Smooth muscle cell (in vitro differentiated cells): ENCODE measurements around the gene AURKA. TPM values are rescaled to one million over a fixed set of nuclear protein-coding genes. Genes with fewer than 3 reads are reported as not detected.

Experiments
- DNase-seq: peaks from one replicate; lab custom pipeline; 2025; ENCODE audit not compliant: unreplicated experiment; lab: John Stamatoyannopoulos, UW
- H2AFZ ChIP-seq: fragments of 200-600 bp; sonication (generic); 2 replicates; pipeline ENCODE4 v1.6.0; 2016; ENCODE audit warnings: antibody characterized with exemption, low read depth, mild to moderate bottlenecking
- H3F3A ChIP-seq: fragments of 200-600 bp; sonication (generic); 2 replicates; pipeline ENCODE4 v1.6.0; 2017; ENCODE audit warnings: antibody characterized with exemption, low read depth
- H3K27ac ChIP-seq: fragments of 200-600 bp; sonication (generic); 2 replicates; pipeline ENCODE4 v1.5.1; 2016; ENCODE audit warnings: low read depth, mild to moderate bottlenecking
- H3K27me3 ChIP-seq: fragments of 200-600 bp; sonication (generic); 2 replicates; pipeline ENCODE4 v1.6.1; 2016; ENCODE audit warnings: low read depth, mild to moderate bottlenecking
- H3K36me3 ChIP-seq: fragments of 200-600 bp; sonication (generic); 2 replicates; pipeline ENCODE4 v1.5.1; 2016; ENCODE audit warnings: low read depth
- H3K4me1 ChIP-seq: fragments of 200-600 bp; sonication (generic); 2 replicates; pipeline ENCODE4 v1.5.1; 2016; ENCODE audit warnings: low read depth
- H3K4me2 ChIP-seq: fragments of 200-600 bp; sonication (generic); 2 replicates; pipeline ENCODE4 v1.6.0; 2016; ENCODE audit warnings: mild to moderate bottlenecking
- H3K4me3 ChIP-seq: fragments of 200-600 bp; sonication (generic); 2 replicates; pipeline ENCODE4 v1.5.1; 2016; ENCODE audit warnings: mild to moderate bottlenecking
- H3K79me2 ChIP-seq: fragments of 200-600 bp; sonication (generic); 2 replicates; pipeline ENCODE4 v1.6.0; 2016; ENCODE audit warnings: low read depth, mild to moderate bottlenecking
- H3K9ac ChIP-seq: fragments of 200-600 bp; sonication (generic); 2 replicates; pipeline ENCODE4 v1.6.0; 2016; ENCODE audit warnings: low read depth
- H3K9me3 ChIP-seq: fragments of 200-600 bp; sonication (generic); replicated peaks from 2 replicates; pipeline ENCODE4 v1.5.1; 2016; ENCODE audit warnings: low read depth
- H4K20me1 ChIP-seq: fragments of 200-600 bp; sonication (generic); 2 replicates; pipeline ENCODE4 v1.6.0; 2016; ENCODE audit warnings: low read depth
- CTCF ChIP-seq: fragments of 200-600 bp; sonication (generic); IDR thresholded peaks from 2 replicates; pipeline ENCODE4 v1.5.1; 2017; ENCODE audit warnings: borderline replicate concordance, mild to moderate bottlenecking, antibody characterized with exemption; ENCODE audit not compliant: insufficient read depth, poor library complexity, severe bottlenecking
- WGBS: methylation state at CpG from one replicate; pipeline ENCODE4 v1.1.7; 2016; ENCODE audit warnings: low lambda C conversion rate; 5-methylcytosine and 5-hydroxymethylcytosine counted together
- polyA plus RNA-seq: library from polyadenylated mRNA; unstranded; fragments of >200 nt; fragmentation: Nextera tagmentation; extraction: Ambion mirVana; gene quantifications from 2 replicates; pipeline ENCODE4 v1.2.1, GENCODE V29; 2016
- total RNA-seq: library from RNA; depleted of rRNA; stranded (reverse); fragments of >200 nt; gene quantifications from 2 replicates; pipeline ENCODE4 v1.2.3, GENCODE V29; 2014

The AURKA gene
- total and polyA plus RNA-seq, 2 experiments from 2014 or later: 12.7 to 13.9 TPM

GRCh38 chr20:56389807-56390206, 2.2 kb downstream of the AURKA start:
- 98% methylated on average over 4 of the region's 4 CpGs for WGBS
- Histone ChIP-seq H3K9ac (no peak overlapping the region), H3K36me3 (no peaks in the 10 kb centered on the region), H3K9me3 (no peaks in the 10 kb centered on the region), H3K4me3 (no peak overlapping the region), H4K20me1 (no peaks in the 10 kb centered on the region), H3K27ac (no peak overlapping the region), H3F3A (peaks cover 3% of the 10 kb centered on the region), H3K79me2 (peaks cover 59% of the 10 kb centered on the region), H3K4me2 (no peak overlapping the region), H3K4me1 (peaks cover 23% of the 10 kb centered on the region), H2AFZ (no peak overlapping the region), H3K27me3 (no peaks in the 10 kb centered on the region)
- no peak for DNase-seq
- no peak for TF ChIP-seq CTCF

GRCh38 chr20:56388882-56389281, 3.1 kb downstream of the AURKA start:
- Histone ChIP-seq H3K27ac (no peak overlapping the region), H3K9me3 (no peaks in the 10 kb centered on the region), H4K20me1 (no peaks in the 10 kb centered on the region), H3K79me2 (peaks cover 50% of the 10 kb centered on the region), H3K9ac (no peak overlapping the region), H3K4me3 (no peak overlapping the region), H3K27me3 (no peaks in the 10 kb centered on the region), H3K36me3 (no peaks in the 10 kb centered on the region), H2AFZ (no peak overlapping the region), H3F3A (no peaks in the 10 kb centered on the region), H3K4me1 (peaks cover 20% of the 10 kb centered on the region), H3K4me2 (no peak overlapping the region)
- no peak for TF ChIP-seq CTCF
- DNase-seq: no peak
- 95% methylated on average over 4 of the region's 4 CpGs for WGBS

- 96% methylated on average over 6 of the region's 6 CpGs for WGBS
- no peaks in the 10 kb centered on the region for H3F3A ChIP-seq
- TF ChIP-seq CTCF: no peak
Observed at GRCh38 chr20:56386219-56386618, 5.8 kb downstream of the AURKA start.

GRCh38 chr20:56385130-56385529, 6.9 kb downstream of the AURKA start:
- no peak for TF ChIP-seq CTCF
- H3K27me3 ChIP-seq: no peaks in the 10 kb centered on the region
- no peak overlapping the region for H3K9ac ChIP-seq
- H3K36me3 ChIP-seq: no peaks in the 10 kb centered on the region
- H3K79me2 ChIP-seq: peaks cover 23% of the 10 kb centered on the region
- no peak overlapping the region for H3K4me3 ChIP-seq
- no peaks in the 10 kb centered on the region for H3F3A ChIP-seq
- H3K4me2 ChIP-seq: no peak overlapping the region
- H3K4me1 ChIP-seq: no peaks in the 10 kb centered on the region
- DNase-seq: no peak
- H4K20me1 ChIP-seq: no peaks in the 10 kb centered on the region
- 94% methylated on average over 4 of the region's 4 CpGs for WGBS
- no peak overlapping the region for H2AFZ ChIP-seq
- no peaks in the 10 kb centered on the region for H3K9me3 ChIP-seq
- no peak overlapping the region for H3K27ac ChIP-seq

More at GRCh38 chr20:56386219-56386618, 5.8 kb downstream of the AURKA start:
- Histone ChIP-seq H3K27me3 (no peaks in the 10 kb centered on the region), H3K9ac (no peak overlapping the region), H4K20me1 (no peaks in the 10 kb centered on the region), H3K9me3 (no peaks in the 10 kb centered on the region), H3K4me1 (peaks cover 10% of the 10 kb centered on the region), H3K4me3 (no peak overlapping the region), H2AFZ (no peak overlapping the region), H3K36me3 (no peaks in the 10 kb centered on the region), H3K27ac (no peak overlapping the region), H3K79me2 (peaks cover 34% of the 10 kb centered on the region), H3K4me2 (no peak overlapping the region)
- DNase-seq: no peak
